ENCODE results near the gene SNX33.
"Not testable (repeated sequence)": the region's sequence is repeated elsewhere in the genome, so short reads cannot be mapped to it uniquely, and the experiment has no call there.

Gene SNX33

DNA sequence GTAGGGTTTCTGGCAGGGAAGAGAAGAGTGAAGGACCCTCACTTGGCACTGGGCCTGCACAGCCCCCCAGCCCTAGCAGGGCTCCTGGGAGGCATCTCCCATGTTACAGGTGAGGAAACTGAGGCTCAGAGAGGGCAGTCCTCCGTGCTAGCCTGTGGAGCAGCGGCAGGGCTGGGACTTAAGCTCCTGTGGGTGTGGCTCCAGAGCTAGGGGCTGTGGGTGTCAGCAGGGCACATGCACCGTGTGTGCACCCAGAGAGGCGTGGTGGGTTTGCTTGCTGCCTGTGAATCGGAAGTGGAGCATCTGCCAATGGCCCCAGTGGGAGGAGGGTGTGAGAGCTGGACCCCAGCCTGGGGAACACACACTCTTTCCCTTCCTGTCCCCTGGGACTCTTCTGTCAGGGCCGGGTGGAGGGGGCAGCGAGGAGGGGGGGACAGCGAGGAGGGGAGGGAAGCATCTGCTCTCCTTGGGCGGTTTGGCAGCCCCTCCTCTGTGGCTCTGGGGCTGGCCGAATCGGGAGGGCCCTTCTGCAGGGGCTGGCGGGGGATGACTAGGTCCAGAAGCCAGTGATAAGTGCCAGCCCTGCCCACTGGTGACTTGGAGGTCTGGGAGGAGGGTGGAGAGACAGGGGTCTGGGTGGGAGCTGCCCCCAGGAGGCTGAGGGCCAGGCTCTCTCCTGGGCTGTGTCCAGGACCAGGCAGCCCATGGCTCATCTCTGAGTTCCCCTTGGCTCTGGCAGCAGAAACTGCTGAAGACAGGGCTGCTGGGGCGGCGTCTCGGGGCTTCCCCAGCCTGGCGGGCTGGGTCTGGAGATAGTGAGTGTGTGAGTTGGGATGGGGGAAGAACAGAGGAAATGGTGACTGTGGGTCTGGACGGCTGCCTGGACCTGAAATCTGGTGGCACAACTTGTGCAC, 52.5 kb downstream of the SNX33 start:
- DNase-seq (ENCODE audit: low read depth in 2 of 2) = not testable (repeated sequence)

DNA sequence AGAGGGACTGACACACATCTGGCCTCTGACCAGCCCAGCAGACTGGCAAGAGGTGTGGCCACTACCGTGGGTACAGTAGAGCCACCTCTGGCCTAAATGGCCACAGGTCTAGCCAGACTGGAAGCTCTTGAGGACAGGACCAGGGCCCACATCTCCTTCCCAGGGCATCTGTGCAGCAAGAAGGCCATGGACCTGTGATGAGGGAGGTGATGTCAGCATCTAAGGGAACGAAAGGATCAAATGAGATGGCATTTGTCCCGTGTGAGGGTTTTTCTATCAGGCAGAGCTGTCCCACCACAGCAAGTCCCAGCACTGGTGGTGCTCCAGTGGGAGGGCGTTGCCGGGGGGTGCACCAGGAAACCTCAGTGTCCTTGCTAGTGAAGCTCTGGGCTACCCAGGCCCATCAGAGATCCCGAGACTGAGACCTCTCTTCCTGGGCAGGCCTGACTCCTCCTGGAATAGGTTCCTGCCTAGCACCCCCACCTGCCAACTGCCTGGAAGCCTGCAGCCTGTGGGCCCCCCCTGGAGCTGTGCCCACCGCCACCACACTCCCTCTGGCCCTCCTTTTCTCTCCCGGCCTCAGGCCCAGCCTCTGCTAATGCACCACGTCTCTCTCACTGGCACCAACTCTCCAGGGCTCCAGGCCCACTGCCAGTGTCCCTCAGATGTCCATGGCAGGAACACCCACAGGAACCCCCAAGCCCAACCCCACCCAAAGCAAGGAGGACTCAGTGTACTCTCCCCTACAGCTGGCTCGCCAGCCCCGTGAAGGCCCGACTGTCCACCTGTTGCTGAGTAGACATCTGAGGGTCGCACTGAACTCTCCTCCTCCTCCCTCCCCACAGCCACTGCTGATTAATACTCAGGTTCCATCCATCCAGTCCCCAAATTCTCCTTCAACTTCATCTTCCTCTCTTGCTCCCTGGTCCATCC, 53.6 kb downstream of the SNX33 start:
- DNase-seq (ENCODE audit: low read depth in 2 of 2) = not testable (repeated sequence)

DNA sequence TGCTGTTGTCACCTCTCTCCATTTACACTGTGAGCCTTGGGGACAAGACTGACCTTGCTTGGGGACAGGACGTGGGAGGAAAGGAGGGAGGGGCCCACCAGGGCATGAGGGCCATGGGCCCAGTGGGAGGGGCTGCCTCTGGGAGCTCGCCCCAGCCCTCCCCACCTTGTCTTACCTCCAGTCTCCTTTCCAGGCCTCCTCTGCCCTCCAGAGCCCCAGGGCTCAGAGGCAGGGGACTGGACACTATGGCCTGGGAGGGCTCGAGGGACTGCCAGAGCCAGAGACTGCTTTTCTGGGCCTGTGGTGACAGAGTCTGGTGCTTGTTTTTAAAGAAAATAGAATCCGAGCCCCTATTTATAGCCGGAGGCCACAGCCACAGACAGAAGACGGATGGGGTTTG, 54.7 kb downstream of the SNX33 start:
- no peak for DNase-seq (ENCODE audit: low read depth in 2 of 2)

DNA sequence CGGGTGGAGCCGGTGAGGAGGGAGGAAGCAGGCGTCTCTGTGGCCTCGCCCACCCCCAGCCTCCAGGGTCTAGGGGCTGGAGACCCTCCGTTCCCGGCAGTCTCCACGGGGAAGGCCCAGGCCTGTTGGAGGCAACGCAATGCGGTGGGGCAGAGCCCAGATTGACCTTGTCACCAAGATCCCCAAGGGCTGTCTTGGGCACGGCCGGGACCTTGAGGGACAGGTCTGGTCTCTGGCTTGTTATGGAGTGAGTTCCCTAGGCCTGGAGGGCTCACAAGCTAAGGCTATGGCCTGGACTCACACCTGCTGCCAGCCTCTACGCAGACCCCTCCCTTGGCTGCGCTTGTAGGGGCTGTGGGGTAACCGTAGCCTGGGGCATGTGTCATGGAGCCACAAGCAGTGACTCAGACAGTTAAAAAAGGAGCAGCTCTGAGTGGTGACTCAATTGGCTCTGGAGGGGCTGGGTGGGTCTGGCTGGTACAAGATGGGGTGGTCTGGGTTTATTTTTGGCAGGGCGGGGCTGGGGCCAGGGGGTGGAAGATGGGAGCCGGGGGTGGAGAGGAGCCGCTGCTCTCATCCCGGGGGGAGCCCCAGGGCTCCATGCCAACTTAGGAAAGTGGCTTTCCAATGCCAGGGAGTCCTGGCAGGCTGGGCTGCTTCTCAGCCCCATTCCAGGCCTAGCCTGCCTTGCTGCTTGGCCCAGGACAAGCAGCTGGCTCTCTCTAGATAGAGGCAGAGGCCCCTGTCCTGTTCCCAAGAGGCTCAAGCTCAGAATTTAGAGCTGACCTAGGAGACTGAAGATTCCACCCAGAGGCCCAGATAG, 55.9 kb downstream of the SNX33 start:
- not testable (repeated sequence) for DNase-seq (ENCODE audit: low read depth in 2 of 2)

DNA sequence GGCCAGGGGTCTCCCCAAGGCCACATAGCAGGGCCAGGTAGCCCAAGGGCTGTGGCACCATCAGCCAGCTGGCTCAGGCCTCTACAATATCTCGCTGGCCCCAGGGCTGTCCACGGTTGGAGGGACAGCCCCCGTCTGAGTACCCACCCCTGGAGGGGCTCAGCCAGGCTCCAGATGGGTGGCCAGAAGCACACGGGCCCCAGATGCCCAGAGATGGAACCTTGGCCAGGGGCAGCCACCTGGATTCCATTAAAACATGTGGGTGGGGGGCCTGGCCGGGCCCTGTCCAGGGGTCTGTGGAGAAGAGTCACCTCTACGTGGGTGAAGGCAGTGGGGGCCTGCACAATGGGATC, 56.5 kb downstream of the SNX33 start:
- no peak for DNase-seq (ENCODE audit: low read depth in 2 of 2)

DNA sequence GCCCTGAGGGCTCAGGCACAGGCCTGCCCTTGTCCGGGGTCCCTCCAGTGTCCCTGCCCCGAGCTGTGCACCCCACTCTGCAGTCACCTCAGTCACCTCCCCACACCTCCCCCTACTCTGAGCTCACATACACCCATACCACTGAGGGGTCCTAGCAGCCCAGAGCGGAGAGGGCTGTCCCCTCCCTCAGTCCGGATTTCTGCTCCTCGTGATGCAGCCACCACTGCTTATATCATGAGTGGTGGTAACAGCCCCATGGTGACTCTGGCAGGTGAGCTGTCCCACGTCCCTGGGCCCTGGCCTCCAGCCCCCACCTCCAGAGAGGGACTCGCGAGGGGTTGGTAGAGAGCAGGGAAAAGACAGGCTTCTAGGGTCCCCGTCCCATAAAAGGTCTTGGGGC, 56.9 kb downstream of the SNX33 start:
- no peak for DNase-seq (ENCODE audit: low read depth in 2 of 2)

DNA sequence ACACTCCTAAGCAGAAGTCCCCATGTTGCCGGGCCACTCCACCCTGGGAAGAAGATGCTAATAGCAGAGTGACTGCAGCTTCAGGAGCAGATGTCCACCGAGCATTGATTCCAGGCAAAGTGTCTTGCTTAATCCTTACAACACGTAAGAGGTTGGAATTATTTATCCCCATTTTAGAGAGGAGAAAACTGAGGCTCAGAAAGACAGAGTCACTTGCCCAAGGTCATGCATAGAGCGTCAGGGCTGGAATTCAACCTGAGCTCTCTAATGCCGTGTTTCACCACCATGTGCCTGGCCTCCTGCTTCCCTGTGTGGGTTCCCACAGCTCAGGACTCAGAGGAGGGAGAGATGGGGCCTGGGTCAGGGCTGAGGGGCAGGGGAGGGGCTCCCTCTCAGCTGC, 57.7 kb downstream of the SNX33 start:
- DNase-seq (ENCODE audit: low read depth in 2 of 2) = not testable (repeated sequence)

DNA sequence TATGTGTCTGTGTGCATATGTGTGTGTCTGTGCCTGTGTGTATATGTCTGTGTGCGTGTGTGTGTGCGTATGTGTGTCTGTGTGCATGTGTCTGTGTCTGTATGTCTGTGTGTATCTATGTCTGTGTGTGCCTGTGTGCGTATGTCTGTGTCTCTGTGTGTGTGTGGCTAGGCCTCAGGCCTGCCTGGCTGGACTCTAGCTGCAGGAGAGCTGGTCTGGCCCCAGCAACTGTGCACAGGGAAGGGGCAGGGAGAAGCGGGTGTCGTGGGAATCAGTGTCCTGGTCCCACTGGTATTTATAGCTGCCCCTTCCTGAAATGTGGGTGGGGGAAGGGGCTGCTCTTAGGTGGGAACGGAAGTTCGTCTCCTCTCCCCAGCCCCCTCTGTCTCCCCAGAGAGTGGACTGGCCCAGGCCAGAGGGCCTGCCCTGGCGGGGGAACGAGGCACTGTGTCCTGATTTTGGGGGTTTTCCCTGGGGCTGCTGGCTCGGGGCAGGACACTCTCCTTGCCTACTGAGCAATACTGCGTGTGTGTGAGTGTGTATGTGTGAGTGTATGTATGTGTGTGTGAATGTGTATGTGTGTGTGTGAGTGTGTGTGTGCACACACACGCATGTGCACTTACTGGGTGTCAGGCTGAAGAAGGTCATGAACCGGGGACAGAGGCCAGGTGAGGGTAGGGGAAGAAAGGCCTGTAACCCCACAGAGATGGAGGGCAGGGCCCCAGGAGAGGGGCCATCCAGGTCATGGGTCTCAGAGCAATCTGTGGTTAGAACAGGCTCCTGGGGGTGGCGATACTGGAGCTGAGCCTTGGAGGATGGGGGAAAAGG, 58.4 kb downstream of the SNX33 start:
- DNase-seq (ENCODE audit: low read depth in 2 of 2) = no peak

DNA sequence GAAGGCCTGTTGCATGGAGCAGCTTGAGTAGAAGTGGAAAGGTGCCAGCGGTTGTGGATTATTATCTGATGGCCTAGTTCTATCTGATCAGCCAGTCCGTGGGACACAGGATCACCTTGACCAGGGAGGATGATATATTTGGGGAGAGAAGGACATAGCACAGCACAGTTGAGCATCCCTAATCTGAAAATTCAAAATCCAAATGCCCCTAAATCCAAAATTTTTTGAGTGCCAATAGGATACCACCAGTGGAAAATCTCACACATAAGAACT, 58.9 kb downstream of the SNX33 start:
- DNase-seq (ENCODE audit: low read depth in 2 of 2) = no peak

DNA sequence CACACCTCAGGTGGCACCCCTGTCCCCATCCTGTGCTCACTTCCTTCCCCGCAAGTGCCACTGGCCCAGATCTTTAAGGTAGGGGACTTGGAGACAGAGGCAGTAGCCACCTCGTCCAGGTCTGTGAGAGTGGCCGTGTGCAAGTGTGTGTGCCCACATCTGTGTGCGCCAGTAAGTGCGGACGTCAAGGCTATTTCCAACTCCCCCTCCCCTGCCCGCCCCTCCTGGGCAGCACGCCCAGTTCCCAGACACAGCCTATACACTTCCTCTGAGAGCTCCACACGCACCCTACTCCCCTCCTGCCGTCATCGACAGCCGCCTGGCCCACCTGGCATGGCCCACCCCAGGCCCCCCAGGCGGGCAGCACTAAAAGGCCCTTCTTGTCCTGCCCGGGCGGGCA, 61.7 kb downstream of the SNX33 start:
- DNase-seq (ENCODE audit: low read depth in 2 of 2) = not testable (repeated sequence)

DNA sequence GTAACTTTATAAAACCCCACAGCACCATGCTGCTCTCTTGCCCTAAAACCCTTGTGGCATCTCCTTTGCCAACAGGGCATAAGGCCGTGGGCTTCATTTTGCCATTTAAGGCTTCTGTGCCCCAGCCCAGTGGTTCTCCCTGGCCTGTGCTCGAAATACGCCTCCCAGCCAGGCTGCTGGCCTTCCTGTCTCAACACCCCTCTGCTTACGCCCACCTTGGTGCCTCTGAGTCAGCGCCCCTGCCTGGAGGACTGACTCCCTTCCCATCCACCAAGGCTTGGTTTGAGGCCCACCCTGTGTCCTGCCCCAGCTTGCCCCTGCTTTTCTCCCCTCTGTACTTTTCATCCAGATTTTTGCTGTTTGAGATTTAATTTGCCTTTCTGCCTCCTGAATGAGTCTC, 63.2 kb downstream of the SNX33 start:
- not testable (repeated sequence) for DNase-seq (ENCODE audit: low read depth in 2 of 2)

DNA sequence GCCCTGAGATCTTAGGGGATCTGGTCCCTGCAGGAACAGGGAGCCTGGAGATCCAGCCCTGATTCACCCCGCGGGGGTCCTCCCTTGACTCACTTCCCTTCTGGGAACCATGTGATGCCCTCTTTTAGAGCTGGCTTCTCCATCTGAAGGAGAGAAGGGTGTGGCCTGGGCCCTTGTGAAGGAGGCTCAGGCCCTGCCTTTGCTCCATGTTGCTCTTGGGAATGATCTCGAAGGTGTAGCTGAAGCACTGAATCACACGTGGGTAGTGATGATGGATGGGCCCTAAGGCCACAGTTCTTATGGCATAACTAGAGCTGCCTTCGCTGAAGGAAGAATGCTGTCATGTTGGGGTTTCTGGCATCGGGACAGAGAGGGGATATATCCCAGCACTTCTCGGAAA, 63.8 kb downstream of the SNX33 start:
- DNase-seq (ENCODE audit: low read depth in 2 of 2) = not testable (repeated sequence)
